ENCODE results near the gene OXLD1.
A peak's percentile ranks its signal among the peaks of the same experiment; 100 is the strongest.

OXLD1 gene

GRCh38 chr17:81672954-81673353 lies 6.5 kb upstream of the OXLD1 start:
- no peak overlapping the region for H3K4me3 ChIP-seq (ENCODE audit: low read length)
- DNase-seq (ENCODE audit: low read depth): no peak
- no peak for TF ChIP-seq CTCF (IDR thresholded peaks at IDR 0.05; ENCODE audit: insufficient read depth, low read depth, low read length, missing control alignments)

GRCh38 chr17:81672504-81672903 lies 6.1 kb upstream of the OXLD1 start:
- H3K4me3 ChIP-seq (ENCODE audit: low read length): no peak overlapping the region
- DNase-seq (ENCODE audit: low read depth): no peak
- TF ChIP-seq CTCF (IDR thresholded peaks at IDR 0.05; ENCODE audit: insufficient read depth, low read depth, low read length, missing control alignments): no peak

GRCh38 chr17:81667754-81668153 lies 1.3 kb upstream of the OXLD1 start:
- peak overlapping the region; percentile 44 for H3K4me3 ChIP-seq (ENCODE audit: low read length)
- peak; percentile 61 for TF ChIP-seq CTCF (IDR thresholded peaks at IDR 0.05; ENCODE audit: insufficient read depth, low read depth, low read length, missing control alignments)
- peak; percentile 77 for DNase-seq (ENCODE audit: low read depth)

- H3K4me3 ChIP-seq (ENCODE audit: low read length): peak overlapping the region; percentile 92
- no peak for DNase-seq (ENCODE audit: low read depth)
- no peak for TF ChIP-seq CTCF (IDR thresholded peaks at IDR 0.05; ENCODE audit: insufficient read depth, low read depth, low read length, missing control alignments)
These were observed 388 bp downstream of the OXLD1 start for GRCh38 chr17:81666092-81666341.

- peak overlapping the region; percentile 92 for H3K4me3 ChIP-seq (ENCODE audit: low read length)
- TF ChIP-seq CTCF (IDR thresholded peaks at IDR 0.05; ENCODE audit: insufficient read depth, low read depth, low read length, missing control alignments): no peak
- DNase-seq (ENCODE audit: low read depth): peak; percentile 38
These were observed 957 bp downstream of the OXLD1 start for GRCh38 chr17:81665205-81666091.

- no peak overlapping the region for H3K4me3 ChIP-seq (ENCODE audit: low read length)
- peak; percentile 53 for DNase-seq (ENCODE audit: low read depth)
- TF ChIP-seq CTCF (IDR thresholded peaks at IDR 0.05; ENCODE audit: insufficient read depth, low read depth, low read length, missing control alignments): no peak
These were observed 2.3 kb downstream of the OXLD1 start for GRCh38 chr17:81664051-81664470.

GRCh38 chr17:81662002-81662401 lies 4.4 kb downstream of the OXLD1 start:
- DNase-seq (ENCODE audit: low read depth): no peak
- H3K4me3 ChIP-seq (ENCODE audit: low read length): no peak overlapping the region
- no peak for TF ChIP-seq CTCF (IDR thresholded peaks at IDR 0.05; ENCODE audit: insufficient read depth, low read depth, low read length, missing control alignments)
